SK-N-SH (cell line): ENCODE results near the gene SND1.

Experiments
- CTCF ChIP-seq: fragments of 200-600 bp; sonication (generic); IDR thresholded peaks from 2 replicates; pipeline ENCODE4 v1.6.1; 2017; ENCODE audit warnings: antibody characterized with exemption, mild to moderate bottlenecking, moderate library complexity
- GABPA ChIP-seq: IDR thresholded peaks from 2 replicates; pipeline ENCODE4 v1.4.0; 2012; ENCODE audit warnings: low read depth, mild to moderate bottlenecking
- POLR2AphosphoS5 ChIP-seq: IDR thresholded peaks from 2 replicates; pipeline ENCODE4 v1.6.1; 2012; ENCODE audit warnings: low read depth, low read length
- RCOR1 ChIP-seq: fragments of 150-350 bp; IDR thresholded peaks from 2 replicates; pipeline ENCODE4 v1.6.1; 2017; ENCODE audit warnings: antibody characterized with exemption, low read length

- TF ChIP-seq CTCF (no peak), POLR2AphosphoS5 (no peak), RCOR1 (no peak; the same call in 1 of the 2 replicates), GABPA (no peak)
Observed at GRCh38 chr7:127955051-127955531, 303.1 kb downstream of the SND1 start.
